D721Med (cell line): ENCODE data around the gene STS.

Experiments
- DNase-seq: peaks from one replicate; pipeline ENCODE4 v3.0.0; 2011; ENCODE audit warnings: low spot score; ENCODE audit not compliant: insufficient read length
- FAIRE-seq: peaks from 2 replicates; lab custom pipeline; 2011; peaks lifted over from hg19 to GRCh38; lab: Jason Lieb, UNC
- CTCF ChIP-seq: IDR thresholded peaks from 2 replicates; pipeline ENCODE4 v1.5.1; 2012; ENCODE audit warnings: mild to moderate bottlenecking, control low read depth; ENCODE audit not compliant: insufficient read depth; ENCODE audit errors: missing control alignments

Gene STS

GRCh38 chrX:7119950-7120877 lies 27.3 kb upstream of the STS start:
- FAIRE-seq (peak; percentile 61), DNase-seq (no peak)
- no peak for TF ChIP-seq CTCF

- no peak for TF ChIP-seq CTCF
- no peak for DNase-seq
- FAIRE-seq: no peak
Observed at GRCh38 chrX:7120878-7121219, 26.7 kb upstream of the STS start.

GRCh38 chrX:7127056-7127455 lies 20.5 kb upstream of the STS start:
- no peak for FAIRE-seq
- TF ChIP-seq CTCF: no peak
- no peak for DNase-seq

- DNase-seq: no peak
- no peak for TF ChIP-seq CTCF
- FAIRE-seq: no peak
Observed at GRCh38 chrX:7131621-7132020, 15.9 kb upstream of the STS start.

GRCh38 chrX:7132335-7133049 lies 15.0 kb upstream of the STS start:
- no peak for FAIRE-seq
- peak; percentile 8 for TF ChIP-seq CTCF

GRCh38 chrX:7133050-7133440 lies 14.5 kb upstream of the STS start:
- FAIRE-seq (no peak), DNase-seq (no peak)

More at GRCh38 chrX:7132335-7133049, 15.0 kb upstream of the STS start:
- DNase-seq: no peak

More at GRCh38 chrX:7133050-7133440, 14.5 kb upstream of the STS start:
- no peak for TF ChIP-seq CTCF
